Endothelial cell of umbilical vein (primary cell): ENCODE measurements around the gene MICAL3. TPM values are rescaled to one million over a fixed set of nuclear protein-coding genes. Genes with fewer than 3 reads are reported as not detected.

ENCODE experiments used
- BruUV-seq: library from RNA; stranded (reverse); fragments of 400-500 nt; replicated peaks from 2 replicates; lab custom pipeline; 2021; lab: Mats Ljungman, UMichigan
- CTCF ChIA-PET: fragments of 300-600, 350-600 bp; sonication (Branson Sonifier 250); formaldehyde crosslinking; loops from one replicate; lab custom pipeline; 2021; ENCODE audit warnings: antibody characterized with exemption, inconsistent platforms; lab: Charles Lee
- POLR2A ChIA-PET: fragments of 300-600, 350-600 bp; sonication (Branson Sonifier 250); formaldehyde crosslinking; loops from one replicate; lab custom pipeline; 2021; ENCODE audit warnings: antibody characterized with exemption, inconsistent platforms; lab: Charles Lee
- DNase-seq: peaks from one replicate; pipeline ENCODE4 v3.0.0-alpha.2; 2011; ENCODE audit warnings: low read depth, low spot score
- FAIRE-seq: peaks from 2 replicates; lab custom pipeline; 2011; peaks lifted over from hg19 to GRCh38; lab: Jason Lieb, UNC
- H2AFZ ChIP-seq: 2 replicates; pipeline ENCODE4 v1.6.0; 2012; ENCODE audit warnings: low read depth, low read length, control low read depth, inconsistent platforms
- H3K27ac ChIP-seq: 2 replicates; pipeline ENCODE4 v1.5.1; 2011; ENCODE audit warnings: low read depth, mild to moderate bottlenecking, control low read depth, low read length, moderate library complexity; ENCODE audit not compliant: insufficient read depth
- H3K27me3 ChIP-seq, 2 experiments: 2 replicates each; pipeline versions ENCODE4 v1.6.0 to v1.6.1; 2011; ENCODE audit warnings: low read length in 2 of 2, mixed read lengths in 1 of 2; ENCODE audit not compliant: control insufficient read depth in 2 of 2, insufficient read depth in 2 of 2
- H3K36me3 ChIP-seq, 2 experiments: 2 replicates in 1 of 2; 3 replicates in 1 of 2; pipeline ENCODE4 v1.5.1; 2011; ENCODE audit warnings: low read length in 2 of 2, mild to moderate bottlenecking in 1 of 2, moderate library complexity in 1 of 2; ENCODE audit not compliant: control insufficient read depth in 2 of 2, insufficient read depth in 2 of 2; ENCODE audit errors: extremely low read depth in 1 of 2
- H3K4me1 ChIP-seq: 3 replicates; pipeline ENCODE4 v1.5.1; 2011; ENCODE audit warnings: mild to moderate bottlenecking, low read length; ENCODE audit not compliant: control insufficient read depth, insufficient read depth; ENCODE audit errors: extremely low read depth
- H3K4me2 ChIP-seq: 2 replicates; pipeline ENCODE4 v1.6.1; 2011; ENCODE audit warnings: low read length, control low read depth, mixed read lengths; ENCODE audit not compliant: insufficient read depth
- H3K4me3 ChIP-seq, 3 experiments: fragments of 200-600 bp in 1 of 3; sonication (generic), shearing (Covaris generic) in 1 of 3; replicated peaks in 1 of 3; 2 replicates each; pipeline ENCODE4 v1.5.1; 2011 to 2016; ENCODE audit warnings: control low read depth in 3 of 3, low read length in 3 of 3, mild to moderate bottlenecking in 2 of 3, inconsistent platforms in 1 of 3, low read depth in 1 of 3, moderate library complexity in 1 of 3; ENCODE audit not compliant: insufficient read depth in 1 of 3
- H3K79me2 ChIP-seq: 2 replicates; pipeline ENCODE4 v1.6.0; 2012; ENCODE audit warnings: low read length, inconsistent platforms; ENCODE audit not compliant: control insufficient read depth, insufficient read depth
- H3K9ac ChIP-seq: replicated peaks from 2 replicates; pipeline ENCODE3; 2011; ENCODE audit warnings: low read length, control low read depth; ENCODE audit not compliant: insufficient read depth; ENCODE audit errors: extremely low read depth
- H3K9me1 ChIP-seq: replicated peaks from 3 replicates; pipeline ENCODE4 v1.6.0; 2011; ENCODE audit warnings: mild to moderate bottlenecking, low read length; ENCODE audit not compliant: control insufficient read depth, insufficient read depth; ENCODE audit errors: extremely low read depth
- H3K9me3 ChIP-seq: replicated peaks from 2 replicates; pipeline ENCODE4 v1.5.1; 2012; ENCODE audit warnings: low read length, inconsistent platforms; ENCODE audit not compliant: control insufficient read depth, insufficient read depth
- H4K20me1 ChIP-seq: replicated peaks from 2 replicates; pipeline ENCODE3; 2011; ENCODE audit warnings: mild to moderate bottlenecking, low read length; ENCODE audit not compliant: control insufficient read depth, insufficient read depth; ENCODE audit errors: extremely low read depth
- CTCF ChIP-seq, 2 donors: IDR thresholded peaks; 1 replicate in 1 of 2; 2 replicates in 1 of 2; pipeline ENCODE4 v1.5.1; 2011; ENCODE audit warnings: low read length in 2 of 2, mild to moderate bottlenecking in 2 of 2, moderate library complexity in 2 of 2, control low read depth in 1 of 2, inconsistent platforms in 1 of 2, low read depth in 1 of 2; ENCODE audit not compliant: insufficient read depth in 1 of 2; ENCODE audit errors: extremely low read depth in 1 of 2
- EZH2 ChIP-seq: IDR thresholded peaks from 2 replicates; pipeline ENCODE4 v1.6.1; 2012; ENCODE audit warnings: borderline replicate concordance, low read depth, mild to moderate bottlenecking, moderate library complexity, low read length, inconsistent platforms; ENCODE audit not compliant: severe bottlenecking
- FOS ChIP-seq: IDR thresholded peaks from 2 replicates; pipeline ENCODE4 v1.6.1; 2011; ENCODE audit warnings: mild to moderate bottlenecking, low read length, moderate library complexity, borderline replicate concordance; ENCODE audit not compliant: insufficient read depth
- GATA2 ChIP-seq: IDR thresholded peaks from 2 replicates; pipeline ENCODE4 v1.7.0; 2011; ENCODE audit warnings: low read depth, mild to moderate bottlenecking, moderate library complexity, mixed read lengths, low read length; ENCODE audit not compliant: insufficient read length, insufficient read depth
- JUN ChIP-seq: IDR thresholded peaks from 2 replicates; pipeline ENCODE4 v1.6.1; 2011; ENCODE audit warnings: borderline replicate concordance, low read depth; ENCODE audit not compliant: insufficient read length, insufficient read depth
- MYC ChIP-seq: IDR thresholded peaks from one replicate; pipeline ENCODE4 v1.6.1; 2011; ENCODE audit warnings: mild to moderate bottlenecking, low read depth, low read length
- POLR2A ChIP-seq: IDR thresholded peaks from 2 replicates; pipeline ENCODE4 v1.6.1; 2012; ENCODE audit warnings: low read depth, mild to moderate bottlenecking, control low read depth, low read length
- POLR2AphosphoS5 ChIP-seq: IDR thresholded peaks from 2 replicates; pipeline ENCODE4 v1.6.1; 2012; ENCODE audit warnings: low read depth, mild to moderate bottlenecking, control low read depth, low read length, moderate library complexity; ENCODE audit not compliant: insufficient read depth
- dilution Hi-C: fragments of 300-500 bp; cut with MboI; formaldehyde crosslinking; loops from one replicate; pipeline ENCODE4 v1.15.0; 2019; ENCODE audit warnings: low sequenced_read_pairs; ENCODE audit not compliant: extremely low pct_ligation_motif_present
- intact Hi-C: fragments of 100-400 bp; cut with micrococcal nuclease; formaldehyde crosslinking; loops from one replicate; pipeline ENCODE4 v1.10.0; 2022
- polyA plus RNA-seq, 4 experiments: library from polyadenylated mRNA; depleted of rRNA in 3 of 4; stranded (reverse) in 3 of 4; unstranded in 1 of 4; fragments of >200 nt; gene quantifications; 2 replicates each; pipeline versions ENCODE4 v1.2.1 to v1.2.3, GENCODE V29; 2011 to 2012; ENCODE audit warnings: missing spikeins in 1 of 4
- total RNA-seq: library from RNA; stranded (reverse); gene quantifications from 2 replicates; pipeline ENCODE4 v1.2.3, GENCODE V29; 2021
- TF ChIP-seq, protein P1 (sequence below): IDR thresholded peaks from 2 replicates; pipeline ENCODE4 v1.6.1; 2011; ENCODE audit not compliant: insufficient read depth, insufficient read length

Gene MICAL3
- total and polyA plus RNA-seq, 2 donors (not counting 3 experiments of a cell fraction or from before 2014, with no cell fraction given) = 14.5 to 63.7 TPM

DNA sequence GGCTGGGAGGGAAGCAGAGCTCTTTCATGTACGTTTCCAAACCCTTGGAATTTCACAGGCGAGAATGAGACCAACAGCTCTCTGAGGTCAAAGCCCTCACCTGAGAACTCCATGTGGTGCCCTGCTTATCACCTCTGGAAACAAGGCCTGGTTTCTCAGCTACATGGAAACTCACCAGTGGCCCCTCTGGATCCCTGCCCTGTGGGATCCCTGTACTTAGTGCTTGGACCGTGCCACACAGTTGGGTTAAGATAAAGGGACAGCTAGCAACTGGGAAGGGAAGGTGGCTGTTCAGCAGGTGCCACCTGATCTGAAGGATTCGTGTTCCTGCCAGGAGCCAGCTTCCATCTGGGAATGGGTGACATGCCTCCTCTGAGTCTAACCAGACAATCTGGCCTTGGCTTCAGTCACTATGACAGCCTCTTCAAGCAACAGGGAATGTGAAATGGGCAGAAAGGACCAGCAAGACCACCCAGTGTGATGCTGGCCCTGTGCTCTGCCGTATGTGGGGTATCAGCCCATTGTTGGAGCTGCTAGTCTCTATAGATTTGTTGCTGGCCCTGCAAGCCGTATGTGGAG, 195.8 kb downstream of the MICAL3 start:
- no peaks in the 10 kb centered on the region for H4K20me1 ChIP-seq
- dilution Hi-C loops (no loop called here), intact Hi-C loops (no loop called here)
- DNase-seq = no peak
- H3K36me3 ChIP-seq = peaks cover 0 to 4% of the 10 kb centered on the region in 2 experiments
- no peaks in the 10 kb centered on the region for H3K9me1 ChIP-seq
- H3K4me3 ChIP-seq = no peak overlapping the region
- TF ChIP-seq FOS (no peak), EZH2 (no peak), CTCF (IDR thresholded peaks at IDR 0.05; ENCODE audit: extremely low read depth in 1 of 2, insufficient read depth in 1 of 2, low read depth in 1 of 2, low read length in 2 of 2) (no peak)
- no peak overlapping the region for H3K27ac ChIP-seq
- H2AFZ ChIP-seq = no peak overlapping the region
- FAIRE-seq = no peak
- H3K27me3 ChIP-seq = no peaks in the 10 kb centered on the region
- ChIA-PET POLR2A (no interaction called here), CTCF (interaction anchor here (0.9 to 9.4 kb wide), 9 partner anchors 10 to 270 kb away, joined by 3 to 385 read pairs (median 3); partner anchors contain the start of genes MICAL3 and PEX26)
- H3K9me3 ChIP-seq = no peaks in the 10 kb centered on the region
- BruUV-seq = no TSS peak
- H3K9ac ChIP-seq = no peak overlapping the region
- H3K4me2 ChIP-seq = no peak overlapping the region
- no peaks in the 10 kb centered on the region for H3K4me1 ChIP-seq
- H3K79me2 ChIP-seq = no peaks in the 10 kb centered on the region

DNA sequence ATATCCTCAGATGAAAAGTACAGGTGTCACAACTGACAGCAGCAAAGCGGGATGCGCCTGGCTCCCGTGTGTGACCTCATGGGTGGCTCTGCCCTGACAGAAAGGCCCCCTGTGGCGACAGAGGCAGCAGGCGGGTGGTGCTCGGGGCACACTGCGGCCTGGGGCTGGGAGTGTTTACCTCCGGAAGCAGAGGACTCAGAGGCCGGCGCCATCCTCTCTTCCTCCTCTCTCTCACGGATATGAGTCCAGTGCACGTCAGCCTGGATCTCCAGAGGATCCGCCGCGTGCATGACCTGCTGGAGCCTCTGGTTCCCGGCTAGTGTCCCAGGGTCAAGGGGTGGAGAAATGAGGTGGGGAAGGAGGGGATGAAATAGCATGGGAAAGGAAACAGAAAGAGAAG, 196.9 kb downstream of the MICAL3 start:
- POLR2A ChIA-PET = no interaction called here
- no peaks in the 10 kb centered on the region for H4K20me1 ChIP-seq
- H3K9me3 ChIP-seq = no peaks in the 10 kb centered on the region
- H3K4me2 ChIP-seq = no peak overlapping the region
- no peaks in the 10 kb centered on the region for H3K79me2 ChIP-seq
- peaks cover 0 to 4% of the 10 kb centered on the region in 2 experiments for H3K36me3 ChIP-seq
- no peak for TF ChIP-seq CTCF (IDR thresholded peaks at IDR 0.05; ENCODE audit: extremely low read depth in 1 of 2, insufficient read depth in 1 of 2, low read depth in 1 of 2, low read length in 2 of 2)
- no peak for TF ChIP-seq POLR2A
- no peak for TF ChIP-seq FOS
- TF ChIP-seq MYC = no peak
- TF ChIP-seq, protein P1, sequence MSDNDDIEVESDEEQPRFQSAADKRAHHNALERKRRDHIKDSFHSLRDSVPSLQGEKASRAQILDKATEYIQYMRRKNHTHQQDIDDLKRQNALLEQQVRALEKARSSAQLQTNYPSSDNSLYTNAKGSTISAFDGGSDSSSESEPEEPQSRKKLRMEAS = no peak
- TF ChIP-seq JUN = no peak
- TF ChIP-seq POLR2AphosphoS5 = no peak
- TF ChIP-seq GATA2 = no peak
- no peak for TF ChIP-seq EZH2
- FAIRE-seq (no peak), DNase-seq (no peak)
- BruUV-seq = no TSS peak
- H2AFZ ChIP-seq = no peak overlapping the region
- no peak overlapping the region for H3K4me3 ChIP-seq
- no peak overlapping the region for H3K9ac ChIP-seq
- dilution Hi-C loops = no loop called here
- H3K27ac ChIP-seq = no peak overlapping the region
- no peaks in the 10 kb centered on the region for H3K27me3 ChIP-seq
- no peaks in the 10 kb centered on the region for H3K9me1 ChIP-seq
- no peaks in the 10 kb centered on the region for H3K4me1 ChIP-seq
- CTCF ChIA-PET = interaction anchor here (1.0 to 9.4 kb wide), 2 partner anchors 249 to 269 kb away, joined by 5 to 385 read pairs; partner anchors contain the start of gene PEX26
- intact Hi-C loops = no loop called here
